CD4-positive, CD25-positive, alpha-beta regulatory T cell (primary cell): Measurements from ENCODE around the gene UXS1. TPM values are rescaled to one million over a fixed set of nuclear protein-coding genes. Genes with fewer than 3 reads are reported as not detected.

Experiments
- ATAC-seq, 2 donors: fragments of 150-1000 bp; cut with Tn5 transposase; one replicate each; pipeline ENCODE4 v1.10.0; 2021; ENCODE audit warnings: low read depth in 2 of 2, moderate number of reproducible peaks in 2 of 2, moderate library complexity in 1 of 2
- DNase-seq, 3 donors: peaks; one replicate each; pipeline versions ENCODE4 v3.0.0 to v3.0.0-alpha.2; 2012 to 2022; ENCODE audit warnings: mixed read lengths in 1 of 3
- H3K27ac ChIP-seq: one replicate; pipeline ENCODE4 v1.7.0; 2013; ENCODE audit warnings: mild to moderate bottlenecking, low read length; ENCODE audit not compliant: insufficient read depth, poor library complexity, severe bottlenecking
- H3K27me3 ChIP-seq: one replicate; pipeline ENCODE4 v1.7.0; 2013; ENCODE audit warnings: low read length; ENCODE audit not compliant: control insufficient read depth, insufficient read depth
- H3K36me3 ChIP-seq: one replicate; pipeline ENCODE4 v1.7.0; 2013; ENCODE audit warnings: mild to moderate bottlenecking, low read length, moderate library complexity; ENCODE audit not compliant: control insufficient read depth, insufficient read depth
- H3K4me1 ChIP-seq: 2 replicates; pipeline ENCODE4 v1.7.0; 2013; ENCODE audit warnings: mild to moderate bottlenecking, low read length; ENCODE audit not compliant: insufficient read depth, control insufficient read depth, poor library complexity, severe bottlenecking
- H3K4me3 ChIP-seq: one replicate; pipeline ENCODE4 v1.7.0; 2013; ENCODE audit warnings: low read depth, mild to moderate bottlenecking, low read length, moderate library complexity
- H3K9me3 ChIP-seq, 2 experiments: 1 replicate in 1 of 2; 2 replicates in 1 of 2; pipeline ENCODE4 v1.7.0; 2013; ENCODE audit warnings: low read length in 2 of 2, mild to moderate bottlenecking in 1 of 2, moderate library complexity in 1 of 2; ENCODE audit not compliant: control insufficient read depth in 2 of 2
- H3K27ac Mint-ChIP-seq, 3 donors: one replicate each; pipeline ENCODE4 v1.8.0; 2020 to 2022; ENCODE audit warnings: mild to moderate bottlenecking in 3 of 3, mixed read lengths in 3 of 3, moderate library complexity in 2 of 3
- H3K27me3 Mint-ChIP-seq: one replicate; pipeline ENCODE4 v1.8.0; 2022; ENCODE audit warnings: mild to moderate bottlenecking, mixed read lengths
- H3K36me3 Mint-ChIP-seq: one replicate; pipeline ENCODE4 v1.8.0; 2020; ENCODE audit warnings: mixed read lengths
- H3K4me1 Mint-ChIP-seq, 4 donors: one replicate each; pipeline ENCODE4 v1.8.0; 2020 to 2022; ENCODE audit warnings: mixed read lengths in 4 of 4, mild to moderate bottlenecking in 1 of 4
- H3K4me3 Mint-ChIP-seq, 4 donors: one replicate each; pipeline ENCODE4 v1.8.0; 2020 to 2022; ENCODE audit warnings: mild to moderate bottlenecking in 4 of 4, mixed read lengths in 4 of 4, moderate library complexity in 3 of 4
- H3K9me3 Mint-ChIP-seq, 7 donors: one replicate each; pipeline ENCODE4 v1.8.0; 2020 to 2022; ENCODE audit warnings: mixed read lengths in 7 of 7, mild to moderate bottlenecking in 3 of 7, moderate library complexity in 2 of 7
- polyA plus RNA-seq, 4 donors: library from polyadenylated mRNA; unstranded; fragments of 300-500 nt; fragmentation: Illumina TruSeq; gene quantifications; one replicate each; pipeline ENCODE4 v1.2.3, GENCODE V29; 2021
- total RNA-seq: library from RNA; stranded (reverse); gene quantifications from one replicate; pipeline ENCODE4 v1.2.3, GENCODE V29; 2022

UXS1 gene
- total and polyA plus RNA-seq, 5 donors from 2014 or later = 83.3 to 162 (median 113) TPM

- Mint-ChIP-seq H3K4me3 (peak overlapping the region in 2 of 4 donors; percentile 3 to 22), H3K9me3 (peaks cover 0 to 2% (median 0%) of the 10 kb centered on the region in 7 donors), H3K27ac (peak overlapping the region; percentile 64 to 99 (median 72)), H3K36me3 (peaks cover 7% of the 10 kb centered on the region), H3K4me1 (peaks cover 44 to 93% (median 75%) of the 10 kb centered on the region in 4 donors), H3K27me3 (no peaks in the 10 kb centered on the region)
- H3K36me3 ChIP-seq = peaks cover 4% of the 10 kb centered on the region
- no peaks in the 10 kb centered on the region for H3K27me3 ChIP-seq
- peak overlapping the region; percentile 15 for H3K27ac ChIP-seq
- no peak overlapping the region for H3K4me3 ChIP-seq
- H3K4me1 ChIP-seq = peaks cover 49% of the 10 kb centered on the region
- ATAC-seq = no peak
- no peak for DNase-seq
- no peaks in the 10 kb centered on the region for H3K9me3 ChIP-seq
These were observed 25.4 kb downstream of the UXS1 start for GRCh38 chr2:106168657-106169056.

GRCh38 chr2:106167067-106167466 is 27.0 kb downstream of the UXS1 start:
- H3K4me1 Mint-ChIP-seq = peaks cover 38 to 95% (median 78%) of the 10 kb centered on the region in 4 donors
- peaks cover 16% of the 10 kb centered on the region for H3K36me3 Mint-ChIP-seq
- H3K27ac ChIP-seq = peak overlapping the region; percentile 53

GRCh38 chr2:106165561-106165960 is 28.5 kb downstream of the UXS1 start:
- ATAC-seq = no peak
- H3K36me3 ChIP-seq = peaks cover 4% of the 10 kb centered on the region
- peaks cover 30 to 99% (median 79%) of the 10 kb centered on the region in 4 donors for H3K4me1 Mint-ChIP-seq
- H3K27ac Mint-ChIP-seq = peak overlapping the region; percentile 49 to 99 (median 80)
- H3K4me3 Mint-ChIP-seq = peak overlapping the region in 1 of 4 donors; percentile 28
- H3K9me3 ChIP-seq = no peaks in the 10 kb centered on the region
- no peak for DNase-seq
- no peaks in the 10 kb centered on the region for H3K27me3 Mint-ChIP-seq
- H3K27ac ChIP-seq = peak overlapping the region; percentile 92
- H3K27me3 ChIP-seq = no peaks in the 10 kb centered on the region
- H3K4me1 ChIP-seq = peaks cover 74% of the 10 kb centered on the region
- H3K4me3 ChIP-seq = no peak overlapping the region
- peaks cover 0 to 2% (median 0%) of the 10 kb centered on the region in 7 donors for H3K9me3 Mint-ChIP-seq
- H3K36me3 Mint-ChIP-seq = peaks cover 16% of the 10 kb centered on the region

More at GRCh38 chr2:106167067-106167466, 27.0 kb downstream of the UXS1 start:
- peak overlapping the region; percentile 68 to 99 (median 96) for H3K27ac Mint-ChIP-seq
- no peaks in the 10 kb centered on the region for H3K27me3 Mint-ChIP-seq
- no peaks in the 10 kb centered on the region for H3K9me3 ChIP-seq
- no peak overlapping the region for H3K4me3 ChIP-seq
- peaks cover 0 to 2% (median 0%) of the 10 kb centered on the region in 7 donors for H3K9me3 Mint-ChIP-seq
- H3K4me1 ChIP-seq = peaks cover 59% of the 10 kb centered on the region
- DNase-seq (no peak), ATAC-seq (no peak)
- H3K27me3 ChIP-seq = no peaks in the 10 kb centered on the region
- peak overlapping the region in 1 of 4 donors; percentile 28 for H3K4me3 Mint-ChIP-seq
- H3K36me3 ChIP-seq = peaks cover 4% of the 10 kb centered on the region

- H3K4me3 Mint-ChIP-seq = peak overlapping the region in 3 of 4 donors; percentile 20 to 64 (median 52)
- ATAC-seq = no peak
These were observed 29.1 kb downstream of the UXS1 start for GRCh38 chr2:106165029-106165428.

GRCh38 chr2:106163948-106164545 is 30.1 kb downstream of the UXS1 start:
- Mint-ChIP-seq H3K36me3 (peaks cover 22% of the 10 kb centered on the region), H3K27me3 (no peaks in the 10 kb centered on the region), H3K9me3 (peaks cover 0 to 2% (median 0%) of the 10 kb centered on the region in 7 donors), H3K4me3 (peak overlapping the region; percentile 20 to 64 (median 49)), H3K4me1 (peaks cover 23 to 91% (median 70%) of the 10 kb centered on the region in 4 donors), H3K27ac (peak overlapping the region; percentile 80 to 99 (median 90))
- peak overlapping the region; percentile 61 for H3K4me3 ChIP-seq
- H3K9me3 ChIP-seq = no peaks in the 10 kb centered on the region
- no peaks in the 10 kb centered on the region for H3K36me3 ChIP-seq
- peaks cover 75% of the 10 kb centered on the region for H3K4me1 ChIP-seq
- peak in 1 of 3 donors; percentile 60 for DNase-seq
- peak overlapping the region; percentile 92 for H3K27ac ChIP-seq
- H3K27me3 ChIP-seq = no peaks in the 10 kb centered on the region
- ATAC-seq = no peak

More at GRCh38 chr2:106165029-106165428, 29.1 kb downstream of the UXS1 start:
- Mint-ChIP-seq H3K36me3 (peaks cover 20% of the 10 kb centered on the region), H3K9me3 (peaks cover 0 to 2% (median 0%) of the 10 kb centered on the region in 7 donors), H3K4me1 (peaks cover 25 to 98% (median 76%) of the 10 kb centered on the region in 4 donors), H3K27me3 (no peaks in the 10 kb centered on the region), H3K27ac (peak overlapping the region; percentile 80 to 99 (median 90))
- Histone ChIP-seq H3K4me3 (peak overlapping the region; percentile 61), H3K36me3 (no peaks in the 10 kb centered on the region), H3K27me3 (no peaks in the 10 kb centered on the region), H3K9me3 (no peaks in the 10 kb centered on the region), H3K27ac (peak overlapping the region; percentile 92), H3K4me1 (peaks cover 74% of the 10 kb centered on the region)
- DNase-seq = peak in 1 of 3 donors; percentile 36

GRCh38 chr2:106161938-106162820 is 31.9 kb downstream of the UXS1 start:
- Mint-ChIP-seq H3K36me3 (peaks cover 37% of the 10 kb centered on the region), H3K27me3 (no peaks in the 10 kb centered on the region), H3K4me3 (peak overlapping the region in 3 of 4 donors; percentile 18 to 99 (median 97)), H3K27ac (peak overlapping the region; percentile 98 to 99 (median 99)), H3K4me1 (peaks cover 20 to 92% (median 64%) of the 10 kb centered on the region in 4 donors), H3K9me3 (peaks cover 0 to 2% (median 0%) of the 10 kb centered on the region in 7 donors)
- Histone ChIP-seq H3K4me1 (peaks cover 89% of the 10 kb centered on the region), H3K36me3 (no peaks in the 10 kb centered on the region), H3K4me3 (peak overlapping the region; percentile 98), H3K27me3 (no peaks in the 10 kb centered on the region), H3K9me3 (no peaks in the 10 kb centered on the region), H3K27ac (peak overlapping the region; percentile 92)
- no peak for ATAC-seq
- peak in 1 of 3 donors; percentile 32 for DNase-seq

GRCh38 chr2:106161341-106161740 is 32.8 kb downstream of the UXS1 start:
- Mint-ChIP-seq H3K27ac (peak overlapping the region; percentile 98 to 99 (median 99)), H3K4me3 (peak overlapping the region; percentile 94 to 100 (median 98)), H3K27me3 (no peaks in the 10 kb centered on the region), H3K9me3 (peaks cover 0 to 2% (median 0%) of the 10 kb centered on the region in 7 donors), H3K4me1 (peaks cover 12 to 92% (median 60%) of the 10 kb centered on the region in 4 donors), H3K36me3 (peaks cover 44% of the 10 kb centered on the region)
- H3K27ac ChIP-seq = peak overlapping the region; percentile 92
- H3K4me1 ChIP-seq = peaks cover 91% of the 10 kb centered on the region
- H3K9me3 ChIP-seq = no peaks in the 10 kb centered on the region
- H3K4me3 ChIP-seq = peak overlapping the region; percentile 98
- peaks cover under 1% of the 10 kb centered on the region for H3K36me3 ChIP-seq
- ATAC-seq (no peak), DNase-seq (no peak)
- no peaks in the 10 kb centered on the region for H3K27me3 ChIP-seq
